CD4-positive, alpha-beta T cell treated with Interleukin-6 for 4 hours (primary cell): ENCODE measurements around the gene ZFHX2.

ENCODE experiments used
- DNase-seq: peaks from one replicate; pipeline ENCODE4 v3.0.0-alpha.2; 2020; ENCODE audit warnings: mixed read lengths

The ZFHX2 gene

GRCh38 chr14:23513818-23514643 is 37.5 kb downstream of the ZFHX2 start:
- DNase-seq, result no peak

DNA sequence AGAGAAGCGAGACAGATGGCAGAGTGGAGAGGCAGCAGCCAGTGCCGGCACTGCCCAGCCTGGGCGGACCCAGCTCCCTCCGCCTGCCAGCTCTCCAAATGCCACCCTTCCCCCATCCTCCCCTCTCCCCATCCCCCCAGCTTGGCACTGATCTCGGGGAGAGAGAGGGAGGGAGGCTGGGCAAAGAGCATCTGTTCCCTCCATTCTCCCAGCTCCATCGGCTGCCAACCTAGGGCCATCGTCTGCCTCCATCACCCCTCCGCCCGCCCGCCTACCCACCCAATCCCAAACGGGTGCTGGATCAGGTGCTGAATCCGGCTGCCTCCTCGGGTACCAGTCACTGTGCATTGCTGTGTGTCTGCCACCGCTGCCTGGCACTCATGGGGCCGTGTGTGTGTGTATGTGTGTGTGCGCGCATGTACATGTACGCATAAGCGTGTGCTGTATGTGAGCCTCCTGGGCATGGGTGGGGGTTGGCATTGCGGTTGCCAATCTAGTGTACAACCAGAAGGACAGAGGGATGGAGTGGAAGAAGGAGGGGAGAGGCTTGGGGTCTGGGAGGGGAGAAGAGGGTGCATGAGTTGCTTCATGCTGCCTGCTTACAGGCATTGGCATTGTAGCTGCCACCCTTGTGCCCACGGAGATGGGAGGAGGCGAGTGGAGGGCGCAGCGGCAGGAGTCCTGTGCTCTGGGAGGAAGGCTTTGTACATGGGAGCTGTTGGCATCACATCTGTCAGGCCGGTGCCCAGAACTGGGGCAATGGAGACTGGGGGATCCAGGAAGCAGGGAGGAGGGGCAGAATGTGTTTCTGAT is 38.4 kb downstream of the ZFHX2 start:
- DNase-seq, result no peak

- DNase-seq, result peak; percentile 38
These were observed 39.4 kb downstream of the ZFHX2 start for GRCh38 chr14:23512156-23512555.

GRCh38 chr14:23494223-23494622 is 57.3 kb downstream of the ZFHX2 start:
- no peak for DNase-seq

DNA sequence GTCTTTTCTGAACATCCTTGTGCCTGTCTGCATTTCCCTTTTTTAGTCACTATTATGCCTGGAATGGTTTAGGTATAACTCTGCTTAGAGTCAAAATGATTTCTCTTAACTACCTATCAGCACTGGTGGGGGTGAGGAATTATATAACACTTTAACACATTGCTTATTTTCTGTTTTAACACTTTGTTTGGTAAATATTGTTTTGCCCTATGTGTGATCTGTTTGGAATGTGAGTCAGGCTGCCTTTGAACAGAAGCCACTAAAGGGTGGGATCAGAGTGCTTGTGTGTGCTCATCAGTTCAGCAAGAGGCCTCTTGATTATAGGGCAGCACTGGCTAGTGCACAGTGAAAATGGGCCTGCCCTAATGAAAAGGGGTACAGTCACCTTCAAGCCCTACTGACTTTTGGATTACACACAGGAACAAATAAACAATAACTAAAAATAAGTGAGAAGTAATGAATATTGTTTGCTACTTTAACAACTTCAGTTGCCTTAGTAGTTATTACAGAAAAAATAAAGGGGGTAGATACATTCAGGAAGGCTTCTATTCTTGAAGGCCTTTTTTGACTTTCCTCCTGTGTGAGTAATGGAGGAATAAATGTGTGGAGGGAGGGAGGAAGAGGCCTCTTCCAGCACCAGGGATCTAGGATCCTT is 58.8 kb downstream of the ZFHX2 start:
- no peak for DNase-seq

- DNase-seq, result no peak
These were observed 64.3 kb downstream of the ZFHX2 start for GRCh38 chr14:23487216-23487615.

DNA sequence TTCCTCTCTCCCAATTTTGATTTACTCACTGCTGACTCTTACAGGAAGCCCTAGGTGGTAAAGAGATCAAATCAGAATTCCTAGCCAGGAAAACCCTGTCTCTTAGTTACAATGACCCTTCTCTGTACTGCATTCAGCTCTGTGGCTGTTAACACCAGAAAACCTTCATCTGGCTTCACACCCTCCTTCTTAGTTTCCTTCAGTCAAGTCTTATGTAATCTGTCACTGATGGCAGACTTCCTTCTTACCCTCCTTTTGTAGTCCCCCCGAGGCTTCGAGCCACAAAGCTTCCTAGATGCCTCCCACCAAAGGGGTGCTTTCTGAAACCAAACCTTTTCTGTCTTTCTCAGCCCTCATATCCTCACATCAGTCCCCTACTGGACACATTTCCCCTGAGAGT is 65.5 kb downstream of the ZFHX2 start:
- no peak for DNase-seq

GRCh38 chr14:23485326-23485725 is 66.2 kb downstream of the ZFHX2 start:
- DNase-seq, result no peak

DNA sequence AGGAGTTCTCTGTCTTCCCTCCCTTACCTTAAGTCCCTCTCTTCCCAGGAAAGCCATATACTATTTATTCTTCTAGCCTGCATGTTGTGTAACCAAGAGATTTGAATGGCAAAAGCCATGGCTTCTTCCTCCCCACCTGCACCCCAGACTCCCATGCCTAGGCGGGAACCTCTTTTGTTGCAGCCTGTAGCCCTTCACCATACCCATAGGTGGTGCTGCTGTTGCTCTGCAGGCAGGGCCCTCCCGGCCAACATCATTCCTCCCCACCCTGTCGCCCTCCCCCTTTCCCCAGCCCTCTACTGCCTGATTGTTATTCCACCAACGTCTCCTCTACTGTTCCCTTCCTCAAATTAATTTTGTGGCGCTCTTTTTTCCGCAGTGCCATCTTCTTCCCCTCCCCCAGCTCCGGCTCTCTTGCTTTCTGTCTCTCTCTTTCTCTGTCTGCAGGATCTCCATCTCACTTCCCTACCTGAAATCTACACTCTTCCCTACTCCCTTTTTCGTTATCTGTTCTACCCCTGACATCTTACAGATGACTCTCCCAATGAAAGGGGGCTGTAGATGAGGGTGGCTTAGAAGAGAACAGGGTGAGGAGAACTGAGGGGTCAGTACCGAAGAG is 68.2 kb downstream of the ZFHX2 start:
- DNase-seq, result no peak

DNA sequence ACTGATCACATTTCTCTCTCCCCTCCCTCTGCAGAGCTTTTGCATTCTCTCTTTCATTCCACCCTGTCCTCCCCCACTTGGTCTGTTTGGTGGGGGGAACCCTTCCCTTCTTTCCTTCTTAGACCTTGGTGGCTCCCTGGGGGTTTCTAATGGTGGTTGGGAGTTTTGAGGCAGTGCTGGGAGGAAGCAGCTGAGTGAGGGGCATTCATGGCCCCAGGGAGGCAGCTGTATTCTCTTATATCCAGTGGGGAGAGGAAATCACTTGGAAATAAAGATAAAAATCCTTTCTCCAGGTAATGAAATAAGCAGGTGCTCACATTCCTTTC is 68.8 kb downstream of the ZFHX2 start:
- no peak for DNase-seq

- DNase-seq, result no peak
These were observed 69.4 kb downstream of the ZFHX2 start for GRCh38 chr14:23481979-23482822.

- no peak for DNase-seq
These were observed 70.1 kb downstream of the ZFHX2 start for GRCh38 chr14:23481362-23481970.

DNA sequence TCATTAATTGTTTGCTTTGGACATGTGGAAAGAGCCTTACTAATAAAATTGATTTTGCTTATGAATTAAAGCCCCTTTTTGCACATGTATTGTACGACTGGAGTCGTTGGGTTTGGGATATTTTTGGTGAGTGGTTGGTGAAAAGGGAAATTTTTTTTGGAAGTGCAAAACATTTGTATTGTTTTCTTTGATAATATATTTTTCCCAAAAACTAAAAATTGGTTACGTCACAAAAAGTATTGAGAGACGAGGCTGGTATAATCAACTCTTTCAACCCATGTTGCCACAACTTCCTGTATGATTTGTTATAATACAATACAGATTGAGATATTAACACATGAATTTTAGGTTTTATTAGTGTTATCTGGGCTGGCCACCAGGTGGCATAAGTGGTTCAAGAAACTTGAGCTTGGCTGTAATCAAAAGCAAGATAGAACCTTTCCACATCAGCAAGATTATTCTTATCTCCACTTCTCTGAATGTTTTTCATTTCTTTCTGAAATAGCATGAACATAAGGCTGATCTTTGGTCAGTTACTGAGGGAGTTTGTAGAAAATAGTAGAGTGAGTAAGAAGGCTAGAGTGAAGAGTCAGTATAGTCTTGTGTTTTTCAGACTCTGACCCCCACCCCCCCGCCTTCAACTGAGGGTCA is 73.3 kb downstream of the ZFHX2 start:
- DNase-seq, result peak; percentile 79

DNA sequence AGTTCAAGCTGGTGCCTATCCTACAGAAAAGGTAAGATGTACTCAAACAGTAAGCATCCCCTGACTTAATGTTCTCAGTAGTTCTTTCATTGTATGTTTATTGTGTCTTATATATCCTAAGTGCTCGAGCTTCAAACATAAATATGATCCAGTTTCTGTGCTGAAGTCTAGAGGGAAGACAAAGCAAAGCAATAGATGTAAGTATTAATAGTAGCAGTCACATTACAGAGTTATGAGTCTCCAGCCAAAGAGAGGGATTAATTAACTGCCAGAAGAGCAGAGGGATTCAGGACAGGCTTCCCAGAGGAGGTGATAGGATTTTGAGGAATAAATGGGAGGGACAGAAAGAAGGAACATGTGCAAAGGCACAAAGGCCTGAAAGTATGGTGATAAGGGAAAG is 80.6 kb downstream of the ZFHX2 start:
- DNase-seq, result no peak
